ENCODE measurements around the gene CD48. TPM values are rescaled to one million over a fixed set of nuclear protein-coding genes. Genes with fewer than 3 reads are reported as not detected.

Gene CD48
- total RNA-seq, 1 experiment from 2014 or later: 0.20 TPM

GRCh38 chr1:160681066-160681890 is 30.3 kb downstream of the CD48 start (continued):
- TF ChIP-seq ZNF274 (IDR thresholded peaks at IDR 0.05; ENCODE audit: low read depth, low read length) (no peak), POLR2AphosphoS5 (IDR thresholded peaks at IDR 0.05; ENCODE audit: low read depth, low read length) (no peak), MAX (IDR thresholded peaks at IDR 0.05) (no peak), ATF3 (IDR thresholded peaks at IDR 0.05) (no peak), POLR2A (IDR thresholded peaks at IDR 0.05; ENCODE audit: borderline replicate concordance, extremely low read depth, insufficient read depth, insufficient read length) (no peak), SP1 (IDR thresholded peaks at IDR 0.05; ENCODE audit: low read depth) (no peak)

- no peak overlapping the region for H3K4me3 ChIP-seq (replicated peaks in 1 of 2; ENCODE audit: low read depth in 1 of 2, low read length in 2 of 2)
- RAD21 ChIA-PET (ENCODE audit: low non-redundant PET in 1 of 2, low total read pairs in 2 of 2, uncharacterized antibody in 2 of 2, unreplicated experiment in 2 of 2): no interaction called here
- intact Hi-C loops (cut with micrococcal nuclease): loop anchor here (5.0 kb wide), 2 partner anchors 253 to 697 kb away; no protein-coding TSS in a partner anchor
- TF ChIP-seq ELF1 (IDR thresholded peaks at IDR 0.05; ENCODE audit: borderline replicate concordance, low read depth) (no peak), SIN3A (IDR thresholded peaks at IDR 0.05; ENCODE audit: low read depth) (no peak), ZNF274 (IDR thresholded peaks at IDR 0.05; ENCODE audit: low read depth, low read length) (no peak), SP1 (IDR thresholded peaks at IDR 0.05; ENCODE audit: low read depth) (no peak), CEBPB (IDR thresholded peaks at IDR 0.05; ENCODE audit: low read depth) (no peak), MAX (IDR thresholded peaks at IDR 0.05) (no peak), YY1 (IDR thresholded peaks at IDR 0.05; ENCODE audit: extremely low read depth, insufficient replicate concordance, low read depth, low read length) (no peak), JUND (IDR thresholded peaks at IDR 0.05) (no peak), EZH2 (IDR thresholded peaks at IDR 0.05) (no peak), POLR2A (IDR thresholded peaks at IDR 0.05; ENCODE audit: borderline replicate concordance, extremely low read depth, insufficient read depth, insufficient read length) (no peak), CTCF (IDR thresholded peaks at IDR 0.05 in 2 of 3, conservative IDR thresholded peaks at IDR 0.05 in 1 of 3; ENCODE audit: borderline replicate concordance in 1 of 3, insufficient read depth in 1 of 3, low read depth in 2 of 3, low read length in 2 of 3) (no peak), ZBTB33 (IDR thresholded peaks at IDR 0.05; ENCODE audit: extremely low read depth, insufficient replicate concordance, low read length) (no peak), TCF7L2 (IDR thresholded peaks at IDR 0.05; ENCODE audit: borderline replicate concordance, extremely low read depth, insufficient read depth, insufficient read length) (no peak), SRF (IDR thresholded peaks at IDR 0.05; ENCODE audit: low read depth) (no peak), FOSL1 (IDR thresholded peaks at IDR 0.05; ENCODE audit: low read depth) (no peak)
These were observed 31.2 kb downstream of the CD48 start for GRCh38 chr1:160680399-160680798.

More at GRCh38 chr1:160680399-160680798, 31.2 kb downstream of the CD48 start:
- no peaks in the 10 kb centered on the region for H3K27me3 ChIP-seq (ENCODE audit: insufficient read depth, low read length)
- H3K9ac ChIP-seq (ENCODE audit: low read length): no peak overlapping the region
- DNase-seq (ENCODE audit: low read depth, low spot score) (no peak), ATAC-seq (no peak)
- no peak overlapping the region for H3K27ac ChIP-seq (ENCODE audit: low read depth, low read length)
- CTCF ChIA-PET: interaction anchor here (1.4 to 2.8 kb wide), 4 partner anchors 88 to 274 kb away, joined by 5 to 16 read pairs (median 9); partner anchors contain the start of gene ITLN2
- H3K4me2 ChIP-seq (ENCODE audit: low read length): no peak overlapping the region
- POLR2A ChIA-PET: no interaction called here
- H4K20me1 ChIP-seq (ENCODE audit: insufficient read depth): no peaks in the 10 kb centered on the region
- no peak overlapping the region for H2AFZ ChIP-seq (ENCODE audit: low read depth, low read length, poor library complexity, severe bottlenecking)
- H3K4me1 ChIP-seq (ENCODE audit: control insufficient read depth in 1 of 2, insufficient read depth in 2 of 2, low read length in 2 of 2): peaks cover 0 to 1% of the 10 kb centered on the region in 2 experiments; a peak in 2 of 4 replicates
- BruUV-seq (replicated peaks): no TSS peak
- no peaks in the 10 kb centered on the region for H3K9me2 ChIP-seq (ENCODE audit: insufficient read depth)
- no peaks in the 10 kb centered on the region for H3K36me3 ChIP-seq (ENCODE audit: control insufficient read depth in 1 of 2, insufficient read depth in 2 of 2, low read length in 2 of 2)
- H3K9me3 ChIP-seq (ENCODE audit: control insufficient read depth in 1 of 2, insufficient read depth in 1 of 2, low read depth in 1 of 2, low read length in 2 of 2): no peaks in the 10 kb centered on the region
- H3K79me2 ChIP-seq (ENCODE audit: insufficient read depth, low read length): no peaks in the 10 kb centered on the region
